ENCODE data around the gene EDDM13. TPM values are rescaled to one million over a fixed set of nuclear protein-coding genes. Genes with fewer than 3 reads are reported as not detected.

EDDM13 gene
- total and polyA plus RNA-seq, 10 of the 15 experiments (the other 5 are each of a cell fraction or from before 2014, with no cell fraction given): 0.15 to 0.37 TPM; not detected in 8

DNA sequence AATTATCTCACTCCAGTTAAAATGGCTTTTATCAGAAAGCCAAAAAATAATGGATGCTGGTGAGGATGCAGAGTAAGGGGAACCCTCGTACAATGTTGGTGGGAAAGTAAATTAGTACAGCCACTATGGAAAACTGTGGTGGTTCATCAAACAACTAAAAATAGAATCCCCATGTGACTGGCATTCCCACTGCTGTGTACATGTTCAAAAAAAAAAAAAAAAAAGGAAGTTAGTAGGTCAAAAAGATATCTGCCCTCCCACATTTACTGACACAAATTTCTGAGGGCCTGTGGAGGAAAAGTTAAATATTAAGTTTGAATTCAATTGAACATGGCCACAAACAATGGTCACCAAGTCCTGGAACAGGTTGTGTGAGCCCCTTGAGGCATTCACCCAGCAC lies 51.9 kb downstream of the EDDM13 start:
- intact Hi-C loops (cut with micrococcal nuclease; ENCODE audit: unreplicated experiment) (no loop called here), in situ Hi-C loops (cut with MboI) (no loop called here)
- 0% methylated on average over 1 of the region's 1 CpG for WGBS (ENCODE audit: insufficient coverage, insufficient replicate concordance, low lambda C conversion rate, missing lambda C conversion rate)
- no peaks in the 10 kb centered on the region for H3K36me3 ChIP-seq (ENCODE audit: control insufficient read depth in 2 of 2, insufficient read depth in 2 of 2, low read length in 1 of 2)
- no peaks in the 10 kb centered on the region for H3K79me2 ChIP-seq (ENCODE audit: control insufficient read depth, insufficient read depth, low read length)
- DNase-seq (ENCODE audit: low read depth, low spot score): no peak
- H4K20me1 ChIP-seq (ENCODE audit: control insufficient read depth, insufficient read depth): no peaks in the 10 kb centered on the region
- SMC1A ChIA-PET (ENCODE audit: uncharacterized antibody, unreplicated experiment): interaction anchor here (2.5 kb wide), 1 partner anchor 15 kb away, joined by 5 read pairs; no protein-coding TSS in a partner anchor
- FAIRE-seq: no peak
- no peak overlapping the region for H3K4me3 ChIP-seq
- ATAC-seq: no peak
- H2AFZ ChIP-seq (ENCODE audit: control insufficient read depth, low read depth, low read length): no peak overlapping the region
- no peaks in the 10 kb centered on the region for H3K4me1 ChIP-seq (ENCODE audit: control insufficient read depth, insufficient read depth, low read length)
- H3K9me3 ChIP-seq (replicated peaks; ENCODE audit: control insufficient read depth, insufficient read depth, low read length): no peaks in the 10 kb centered on the region
- POLR2A ChIA-PET: no interaction called here
- CTCF ChIA-PET: interaction anchor here (0.7 to 1.8 kb wide), 3 partner anchors 9 to 72 kb away, joined by 3 to 7 read pairs (median 3); no protein-coding TSS in a partner anchor
- RAD21 ChIA-PET (ENCODE audit: unreplicated experiment): no interaction called here
- H3K27me3 ChIP-seq (replicated peaks in 1 of 2; ENCODE audit: control insufficient read depth in 2 of 2, insufficient read depth in 2 of 2, low read length in 1 of 2): no peaks in the 10 kb centered on the region
- BruUV-seq (replicated peaks): no TSS peak
- no peak overlapping the region for H3K27ac ChIP-seq (ENCODE audit: control insufficient read depth, insufficient read depth)
- H3K9ac ChIP-seq (ENCODE audit: control insufficient read depth, insufficient read depth, low read length): no peak overlapping the region
- H3K4me2 ChIP-seq (ENCODE audit: control insufficient read depth, insufficient read depth): no peak overlapping the region
- TF ChIP-seq SMC3 (IDR thresholded peaks at IDR 0.05; ENCODE audit: borderline replicate concordance, low read length) (no peak), RELA (IDR thresholded peaks at IDR 0.05; ENCODE audit: borderline replicate concordance, partially characterized antibody) (no peak), CBX5 (IDR thresholded peaks at IDR 0.05; ENCODE audit: low read depth) (no peak), SRF (IDR thresholded peaks at IDR 0.05; ENCODE audit: low read depth in 2 of 2, low read length in 2 of 2) (no peak), MTA3 (IDR thresholded peaks at IDR 0.05; ENCODE audit: borderline replicate concordance, low read length) (no peak), WRNIP1 (IDR thresholded peaks at IDR 0.05; ENCODE audit: borderline replicate concordance, low read depth, low read length) (no peak), BACH1 (IDR thresholded peaks at IDR 0.05; ENCODE audit: borderline replicate concordance) (no peak), TCF12 (IDR thresholded peaks at IDR 0.05; ENCODE audit: low read depth, low read length) (no peak), ZNF207 (IDR thresholded peaks at IDR 0.05; ENCODE audit: borderline replicate concordance) (no peak)
- TF ChIP-seq, protein P1, sequence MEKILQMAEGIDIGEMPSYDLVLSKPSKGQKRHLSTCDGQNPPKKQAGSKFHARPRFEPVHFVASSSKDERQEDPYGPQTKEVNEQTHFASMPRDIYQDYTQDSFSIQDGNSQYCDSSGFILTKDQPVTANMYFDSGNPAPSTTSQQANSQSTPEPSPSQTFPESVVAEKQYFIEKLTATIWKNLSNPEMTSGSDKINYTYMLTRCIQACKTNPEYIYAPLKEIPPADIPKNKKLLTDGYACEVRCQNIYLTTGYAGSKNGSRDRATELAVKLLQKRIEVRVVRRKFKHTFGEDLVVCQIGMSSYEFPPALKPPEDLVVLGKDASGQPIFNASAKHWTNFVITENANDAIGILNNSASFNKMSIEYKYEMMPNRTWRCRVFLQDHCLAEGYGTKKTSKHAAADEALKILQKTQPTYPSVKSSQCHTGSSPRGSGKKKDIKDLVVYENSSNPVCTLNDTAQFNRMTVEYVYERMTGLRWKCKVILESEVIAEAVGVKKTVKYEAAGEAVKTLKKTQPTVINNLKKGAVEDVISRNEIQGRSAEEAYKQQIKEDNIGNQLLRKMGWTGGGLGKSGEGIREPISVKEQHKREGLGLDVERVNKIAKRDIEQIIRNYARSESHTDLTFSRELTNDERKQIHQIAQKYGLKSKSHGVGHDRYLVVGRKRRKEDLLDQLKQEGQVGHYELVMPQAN (conservative IDR thresholded peaks at IDR 0.05): no peak
- TF ChIP-seq, protein P2, sequence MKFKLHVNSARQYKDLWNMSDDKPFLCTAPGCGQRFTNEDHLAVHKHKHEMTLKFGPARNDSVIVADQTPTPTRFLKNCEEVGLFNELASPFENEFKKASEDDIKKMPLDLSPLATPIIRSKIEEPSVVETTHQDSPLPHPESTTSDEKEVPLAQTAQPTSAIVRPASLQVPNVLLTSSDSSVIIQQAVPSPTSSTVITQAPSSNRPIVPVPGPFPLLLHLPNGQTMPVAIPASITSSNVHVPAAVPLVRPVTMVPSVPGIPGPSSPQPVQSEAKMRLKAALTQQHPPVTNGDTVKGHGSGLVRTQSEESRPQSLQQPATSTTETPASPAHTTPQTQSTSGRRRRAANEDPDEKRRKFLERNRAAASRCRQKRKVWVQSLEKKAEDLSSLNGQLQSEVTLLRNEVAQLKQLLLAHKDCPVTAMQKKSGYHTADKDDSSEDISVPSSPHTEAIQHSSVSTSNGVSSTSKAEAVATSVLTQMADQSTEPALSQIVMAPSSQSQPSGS (IDR thresholded peaks at IDR 0.05; ENCODE audit: low read length): no peak
